WTC11 (cell line): Measurements from ENCODE around the gene CDH1.

Source experiments
- ATF3 ChIP-seq: sonication (generic); formaldehyde crosslinking; conservative IDR thresholded peaks from 2 replicates; pipeline ENCODE4 v1.8.1; 2022; ENCODE audit warnings: mild to moderate bottlenecking, missing genetic modification reagents
- CTCF ChIP-seq: fragments of 200-600 bp; IDR thresholded peaks from 2 replicates; pipeline ENCODE4 v1.8.0; 2022; ENCODE audit warnings: antibody characterized with exemption
- FOXJ3 ChIP-seq: sonication (generic); formaldehyde crosslinking; IDR thresholded peaks from 2 replicates; pipeline ENCODE4 v1.9.0; 2021; ENCODE audit warnings: missing genetic modification reagents, mild to moderate bottlenecking, borderline replicate concordance
- IRF1 ChIP-seq: sonication (generic); formaldehyde crosslinking; IDR thresholded peaks from 2 replicates; pipeline ENCODE4 v1.8.0; 2023; ENCODE audit warnings: missing genetic modification reagents
- MAX ChIP-seq: sonication (generic); formaldehyde crosslinking; IDR thresholded peaks from 2 replicates; pipeline ENCODE4 v1.8.0; 2022; ENCODE audit warnings: mild to moderate bottlenecking, missing genetic modification reagents
- RELA ChIP-seq: sonication (generic); formaldehyde crosslinking; IDR thresholded peaks from 2 replicates; pipeline ENCODE4 v1.8.1; 2022; ENCODE audit warnings: missing genetic modification reagents, mild to moderate bottlenecking, borderline replicate concordance
- ZNF281 ChIP-seq: sonication (generic); formaldehyde crosslinking; IDR thresholded peaks from 2 replicates; pipeline ENCODE4 v1.8.0; 2023; ENCODE audit warnings: mild to moderate bottlenecking, missing genetic modification reagents
- ZNF416 ChIP-seq: fragments of 250-450 bp; sonication (Bioruptor Pico); IDR thresholded peaks from 2 replicates; pipeline ENCODE4 v1.9.0; 2021; ENCODE audit warnings: mild to moderate bottlenecking, inconsistent platforms

- TF ChIP-seq ZNF416 (no peak), ZNF281 (CRISPR knock-in tag) (no peak), IRF1 (CRISPR knock-in tag) (no peak), CTCF (no peak), RELA (CRISPR knock-in tag) (no peak), ATF3 (CRISPR knock-in tag) (no peak), FOXJ3 (CRISPR knock-in tag) (no peak), MAX (CRISPR knock-in tag) (no peak)
These were observed 2.3 kb upstream of the CDH1 start for GRCh38 chr16:68734782-68735181.
